ENCODE results near the gene KANSL1. TPM values are rescaled to one million over a fixed set of nuclear protein-coding genes. Genes with fewer than 3 reads are reported as not detected.
A peak's percentile ranks its signal among the peaks of the same experiment; 100 is the strongest.

The KANSL1 gene
- total RNA-seq, 2 donors from 2014 or later, result 68.2 to 190 TPM

GRCh38 chr17:46063241-46063640 is 130.0 kb downstream of the KANSL1 start:
- ATAC-seq (no peak), DNase-seq (no peak)
- no peak overlapping the region for H3K4me3 ChIP-seq
- H3K36me3 ChIP-seq (replicated peaks in 1 of 2; ENCODE audit: insufficient read depth in 1 of 2, low read depth in 2 of 2), result peaks cover 3 to 10% of the 10 kb centered on the region in 2 donors
- no peak for TF ChIP-seq POLR2A (IDR thresholded peaks at IDR 0.05)
- TF ChIP-seq, protein P1, sequence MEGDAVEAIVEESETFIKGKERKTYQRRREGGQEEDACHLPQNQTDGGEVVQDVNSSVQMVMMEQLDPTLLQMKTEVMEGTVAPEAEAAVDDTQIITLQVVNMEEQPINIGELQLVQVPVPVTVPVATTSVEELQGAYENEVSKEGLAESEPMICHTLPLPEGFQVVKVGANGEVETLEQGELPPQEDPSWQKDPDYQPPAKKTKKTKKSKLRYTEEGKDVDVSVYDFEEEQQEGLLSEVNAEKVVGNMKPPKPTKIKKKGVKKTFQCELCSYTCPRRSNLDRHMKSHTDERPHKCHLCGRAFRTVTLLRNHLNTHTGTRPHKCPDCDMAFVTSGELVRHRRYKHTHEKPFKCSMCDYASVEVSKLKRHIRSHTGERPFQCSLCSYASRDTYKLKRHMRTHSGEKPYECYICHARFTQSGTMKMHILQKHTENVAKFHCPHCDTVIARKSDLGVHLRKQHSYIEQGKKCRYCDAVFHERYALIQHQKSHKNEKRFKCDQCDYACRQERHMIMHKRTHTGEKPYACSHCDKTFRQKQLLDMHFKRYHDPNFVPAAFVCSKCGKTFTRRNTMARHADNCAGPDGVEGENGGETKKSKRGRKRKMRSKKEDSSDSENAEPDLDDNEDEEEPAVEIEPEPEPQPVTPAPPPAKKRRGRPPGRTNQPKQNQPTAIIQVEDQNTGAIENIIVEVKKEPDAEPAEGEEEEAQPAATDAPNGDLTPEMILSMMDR (IDR thresholded peaks at IDR 0.05), result no peak
- 9 to 43% methylated on average over 2 of the region's 2 CpGs for WGBS, 2 donors
- intact Hi-C loops (cut with DNase I), result no loop called here
- peak overlapping the region in 2 of 4 donors; percentile 31 to 49 for H3K27ac ChIP-seq
- H3K9me3 ChIP-seq, result no peaks in the 10 kb centered on the region
- H3K27me3 ChIP-seq, result no peaks in the 10 kb centered on the region
- H3K4me1 ChIP-seq, result peaks cover 50% of the 10 kb centered on the region

DNA sequence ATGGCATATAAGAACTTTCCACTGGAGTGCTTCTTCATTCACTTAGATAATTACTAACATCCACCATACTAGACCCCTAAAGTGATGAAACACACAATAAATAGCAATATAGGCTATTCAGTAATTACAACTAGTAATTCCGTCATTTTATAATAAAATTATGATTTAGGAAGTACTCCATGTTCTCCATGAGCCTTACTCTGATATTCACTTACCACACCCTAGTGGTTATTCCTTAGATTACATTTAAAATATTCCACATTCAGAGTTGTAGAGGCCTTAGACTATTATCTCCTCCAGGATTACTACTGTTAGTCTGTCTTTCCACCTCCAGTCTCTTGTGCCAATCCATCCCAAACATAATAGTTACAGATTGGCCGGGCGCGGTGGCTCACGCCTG is 131.8 kb downstream of the KANSL1 start:
- DNase-seq (no peak), ATAC-seq (peak; percentile 51)
- no peaks in the 10 kb centered on the region for H3K9me3 ChIP-seq
- TF ChIP-seq POLR2A (IDR thresholded peaks at IDR 0.05), result no peak
- TF ChIP-seq, protein P1 (IDR thresholded peaks at IDR 0.05), result peak; percentile 9 to 47 (median 31)
- no peak overlapping the region for H3K4me3 ChIP-seq
- peaks cover 68% of the 10 kb centered on the region for H3K4me1 ChIP-seq
- H3K27me3 ChIP-seq, result no peaks in the 10 kb centered on the region
- H3K36me3 ChIP-seq (replicated peaks in 1 of 2; ENCODE audit: insufficient read depth in 1 of 2, low read depth in 2 of 2), result peaks cover 3 to 10% of the 10 kb centered on the region in 2 donors
- intact Hi-C loops (cut with DNase I), result no loop called here
- no peak overlapping the region for H3K27ac ChIP-seq
- WGBS, 2 donors, result 90 to 95% methylated on average over 5 of the region's 5 CpGs

DNA sequence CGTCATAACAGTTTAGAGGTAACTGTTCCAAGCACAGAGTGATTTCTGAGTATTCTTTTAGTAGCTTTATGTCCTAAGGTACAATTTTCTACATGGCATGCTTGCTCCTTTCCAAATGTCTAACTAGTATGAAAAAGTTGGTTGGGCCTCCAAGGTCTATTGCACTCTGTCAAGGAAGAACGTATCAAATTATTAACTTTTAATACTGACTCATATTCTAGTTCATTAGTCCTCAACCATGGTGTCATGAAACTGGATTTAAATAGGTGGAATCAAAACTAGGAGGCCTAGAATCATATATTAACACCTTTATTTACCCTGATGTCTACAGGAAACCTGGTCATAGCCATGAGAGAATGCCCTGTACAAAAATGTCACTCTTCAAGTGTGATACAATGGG is 132.8 kb downstream of the KANSL1 start:
- Histone ChIP-seq H3K4me3 (no peak overlapping the region), H3K9me3 (no peaks in the 10 kb centered on the region), H3K36me3 (replicated peaks in 1 of 2; ENCODE audit: insufficient read depth in 1 of 2, low read depth in 2 of 2) (peaks cover 2 to 3% of the 10 kb centered on the region in 2 donors), H3K27me3 (no peaks in the 10 kb centered on the region), H3K27ac (peak overlapping the region in 3 of 4 donors; percentile 23 to 41 (median 40)), H3K4me1 (peaks cover 70% of the 10 kb centered on the region)
- intact Hi-C loops (cut with DNase I), result no loop called here
- WGBS, 2 donors, result 47 to 53% methylated on average over 2 of the region's 2 CpGs
- TF ChIP-seq POLR2A (IDR thresholded peaks at IDR 0.05), result no peak
- no peak for DNase-seq
- no peak for ATAC-seq

DNA sequence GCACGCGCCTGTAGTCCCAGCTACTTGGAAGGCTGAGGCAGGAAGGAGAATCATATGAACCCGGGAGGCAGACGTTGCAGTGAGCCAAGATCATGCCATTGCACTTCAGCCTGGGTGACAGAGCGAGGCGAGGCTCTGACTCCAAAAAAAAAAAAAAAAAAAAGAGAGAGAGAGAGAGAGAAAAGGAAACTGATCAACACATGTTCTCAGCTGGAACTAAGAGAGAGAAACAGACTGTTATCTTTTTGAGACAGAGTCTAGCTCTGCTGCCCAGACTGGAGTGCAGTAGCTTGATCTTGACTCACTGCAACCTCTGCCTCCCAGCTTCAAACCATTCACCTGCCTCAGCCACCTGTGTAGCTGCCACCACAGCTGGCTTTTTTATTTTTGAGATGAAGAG is 133.7 kb downstream of the KANSL1 start:
- Histone ChIP-seq H3K9me3 (no peaks in the 10 kb centered on the region), H3K27me3 (no peaks in the 10 kb centered on the region), H3K4me1 (peaks cover 69% of the 10 kb centered on the region), H3K27ac (peak overlapping the region in 2 of 4 donors; percentile 24 to 41), H3K36me3 (replicated peaks in 1 of 2; ENCODE audit: insufficient read depth in 1 of 2, low read depth in 2 of 2) (no peaks in the 10 kb centered on the region), H3K4me3 (no peak overlapping the region)
- ATAC-seq (no peak), DNase-seq (no peak)
- 60 to 62% methylated on average over 6 of the region's 6 CpGs for WGBS, 2 donors
- intact Hi-C loops (cut with DNase I), result loop anchor here (10.0 kb wide), 1 partner anchor 125 kb away; no protein-coding TSS in a partner anchor
- no peak for TF ChIP-seq POLR2A (IDR thresholded peaks at IDR 0.05)
- TF ChIP-seq, protein P1 (IDR thresholded peaks at IDR 0.05), result no peak

DNA sequence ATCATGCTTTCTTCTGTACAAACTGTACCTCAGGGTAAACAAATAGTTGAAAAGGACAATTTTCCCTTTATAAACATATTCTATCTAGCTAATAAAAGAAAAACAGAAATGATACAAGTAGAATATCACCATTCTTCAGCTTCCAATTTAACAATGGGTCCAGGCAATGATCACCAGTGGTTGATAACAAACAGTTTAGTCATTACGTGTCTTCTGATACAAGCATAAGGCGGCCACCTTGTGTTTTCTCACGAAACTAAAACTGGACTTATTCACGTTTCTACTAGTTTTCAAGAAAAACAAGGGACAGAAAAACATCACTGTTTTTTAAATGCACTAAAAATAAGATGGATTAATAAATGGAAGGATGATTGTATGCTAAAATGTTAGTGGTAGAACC is 135.9 kb downstream of the KANSL1 start:
- Histone ChIP-seq H3K36me3 (replicated peaks in 1 of 2; ENCODE audit: insufficient read depth in 1 of 2, low read depth in 2 of 2) (no peaks in the 10 kb centered on the region), H3K4me3 (no peak overlapping the region), H3K27ac (peak overlapping the region; percentile 28 to 68 (median 48)), H3K4me1 (peaks cover 50% of the 10 kb centered on the region), H3K9me3 (no peaks in the 10 kb centered on the region), H3K27me3 (no peaks in the 10 kb centered on the region)
- ATAC-seq, result peak; percentile 58
- intact Hi-C loops (cut with DNase I), result loop anchor here (10.0 kb wide), 1 partner anchor 127 kb away; no protein-coding TSS in a partner anchor
- TF ChIP-seq, protein P1 (IDR thresholded peaks at IDR 0.05), result no peak
- TF ChIP-seq POLR2A (IDR thresholded peaks at IDR 0.05), result no peak
- peak in 2 of 4 donors; percentile 24 to 50 for DNase-seq
- WGBS, 2 donors, result 27 to 39% methylated on average over 4 of the region's 4 CpGs
